ENCODE data around the gene MYBPH.

The MYBPH gene

GRCh38 chr1:203214871-203215270 is 39.2 kb upstream of the MYBPH start:
- Histone ChIP-seq H3K27me3 (ENCODE audit: insufficient read depth, poor library complexity, severe bottlenecking) (no peaks in the 10 kb centered on the region), H3K36me3 (ENCODE audit: low read depth) (no peaks in the 10 kb centered on the region), H3K4me3 (ENCODE audit: severe bottlenecking) (no peak overlapping the region), H3K4me1 (ENCODE audit: insufficient read depth, poor library complexity, severe bottlenecking) (no peaks in the 10 kb centered on the region), H3K27ac (ENCODE audit: poor library complexity, severe bottlenecking) (no peak overlapping the region), H3K9me3 (ENCODE audit: severe bottlenecking) (no peaks in the 10 kb centered on the region)
- ATAC-seq (ENCODE audit: low read depth) (no peak), DNase-seq (ENCODE audit: low spot score) (no peak)
- TF ChIP-seq CTCF (IDR thresholded peaks at IDR 0.05; ENCODE audit: poor library complexity, severe bottlenecking) = no peak

- ATAC-seq (ENCODE audit: low read depth) = no peak
- no peak for TF ChIP-seq CTCF (IDR thresholded peaks at IDR 0.05; ENCODE audit: poor library complexity, severe bottlenecking)
- no peak overlapping the region for H3K4me3 ChIP-seq (ENCODE audit: severe bottlenecking)
- H3K4me1 ChIP-seq (ENCODE audit: insufficient read depth, poor library complexity, severe bottlenecking) = no peaks in the 10 kb centered on the region
- DNase-seq (ENCODE audit: low spot score) = no peak
- H3K27ac ChIP-seq (ENCODE audit: poor library complexity, severe bottlenecking) = no peak overlapping the region
- H3K36me3 ChIP-seq (ENCODE audit: low read depth) = no peaks in the 10 kb centered on the region
- no peaks in the 10 kb centered on the region for H3K27me3 ChIP-seq (ENCODE audit: insufficient read depth, poor library complexity, severe bottlenecking)
- H3K9me3 ChIP-seq (ENCODE audit: severe bottlenecking) = no peaks in the 10 kb centered on the region
Observed at GRCh38 chr1:203213126-203213525, 37.5 kb upstream of the MYBPH start.

DNA sequence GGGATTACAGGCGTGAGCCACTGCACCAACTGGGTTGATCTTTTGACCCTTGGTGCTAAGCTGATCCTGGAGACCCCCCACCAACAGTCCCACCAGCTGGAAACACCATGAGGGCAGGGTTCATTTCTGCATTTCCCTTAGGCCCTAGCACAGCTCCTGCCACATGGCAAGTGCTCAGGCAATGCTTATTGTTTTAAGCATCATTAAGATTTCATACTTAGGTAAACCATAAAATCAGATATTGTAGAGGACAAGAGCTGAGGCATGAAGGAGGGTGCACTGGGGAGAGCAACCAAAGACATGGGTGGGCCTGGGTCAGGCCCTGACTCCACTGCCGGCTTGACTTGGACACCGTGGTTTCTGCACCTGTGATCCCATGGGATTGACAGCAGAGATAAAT is 36.2 kb upstream of the MYBPH start:
- TF ChIP-seq CTCF (IDR thresholded peaks at IDR 0.05; ENCODE audit: poor library complexity, severe bottlenecking) = no peak
- no peak overlapping the region for H3K27ac ChIP-seq (ENCODE audit: poor library complexity, severe bottlenecking)
- no peaks in the 10 kb centered on the region for H3K4me1 ChIP-seq (ENCODE audit: insufficient read depth, poor library complexity, severe bottlenecking)
- ATAC-seq (ENCODE audit: low read depth) = no peak
- no peak for DNase-seq (ENCODE audit: low spot score)
- H3K9me3 ChIP-seq (ENCODE audit: severe bottlenecking) = no peaks in the 10 kb centered on the region
- H3K36me3 ChIP-seq (ENCODE audit: low read depth) = no peaks in the 10 kb centered on the region
- no peak overlapping the region for H3K4me3 ChIP-seq (ENCODE audit: severe bottlenecking)
- H3K27me3 ChIP-seq (ENCODE audit: insufficient read depth, poor library complexity, severe bottlenecking) = no peaks in the 10 kb centered on the region

DNA sequence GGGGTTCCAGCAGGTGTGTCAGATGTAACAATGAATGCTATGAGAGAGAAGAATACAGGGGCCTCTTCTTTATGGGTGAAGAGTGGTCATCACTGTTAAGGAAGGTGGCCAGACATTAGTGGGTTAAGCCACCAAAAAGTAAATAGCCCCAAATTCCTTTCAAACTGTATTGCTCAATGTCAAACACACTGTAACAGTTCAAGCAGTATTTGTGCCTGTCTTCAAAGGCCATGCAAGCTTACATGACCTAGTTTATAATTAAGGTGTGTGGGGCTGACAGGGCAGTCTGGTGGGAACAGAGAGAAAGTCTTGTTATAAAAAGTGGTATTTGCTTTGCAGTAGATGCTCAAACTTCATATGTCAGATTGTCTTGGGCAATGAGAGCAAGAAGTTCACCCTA is 35.4 kb upstream of the MYBPH start:
- Histone ChIP-seq H3K4me3 (ENCODE audit: severe bottlenecking) (no peak overlapping the region), H3K4me1 (ENCODE audit: insufficient read depth, poor library complexity, severe bottlenecking) (no peaks in the 10 kb centered on the region), H3K27me3 (ENCODE audit: insufficient read depth, poor library complexity, severe bottlenecking) (no peaks in the 10 kb centered on the region), H3K27ac (ENCODE audit: poor library complexity, severe bottlenecking) (no peak overlapping the region), H3K9me3 (ENCODE audit: severe bottlenecking) (no peaks in the 10 kb centered on the region), H3K36me3 (ENCODE audit: low read depth) (no peaks in the 10 kb centered on the region)
- no peak for TF ChIP-seq CTCF (IDR thresholded peaks at IDR 0.05; ENCODE audit: poor library complexity, severe bottlenecking)
- ATAC-seq (ENCODE audit: low read depth) (no peak), DNase-seq (ENCODE audit: low spot score) (no peak)

DNA sequence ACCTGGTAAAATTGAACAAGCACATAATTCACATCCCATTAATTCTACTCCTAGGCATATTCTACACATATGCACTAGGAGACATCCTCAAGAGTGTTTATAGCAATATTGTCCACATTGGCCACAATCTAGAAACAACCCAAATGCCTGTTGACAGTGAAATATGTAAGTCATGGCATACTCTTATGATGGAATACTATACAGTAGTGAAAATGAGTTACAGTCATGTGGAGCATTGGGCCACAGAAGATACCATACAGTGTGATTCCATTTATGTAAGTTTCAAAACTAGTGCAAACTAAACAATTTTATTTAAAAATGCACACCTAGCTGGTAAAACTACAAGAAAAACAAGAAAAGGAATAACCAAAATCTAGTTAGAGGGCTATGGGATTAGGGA is 34.7 kb upstream of the MYBPH start:
- no peaks in the 10 kb centered on the region for H3K27me3 ChIP-seq (ENCODE audit: insufficient read depth, poor library complexity, severe bottlenecking)
- no peaks in the 10 kb centered on the region for H3K9me3 ChIP-seq (ENCODE audit: severe bottlenecking)
- no peak overlapping the region for H3K27ac ChIP-seq (ENCODE audit: poor library complexity, severe bottlenecking)
- no peak overlapping the region for H3K4me3 ChIP-seq (ENCODE audit: severe bottlenecking)
- ATAC-seq (ENCODE audit: low read depth) (no peak), DNase-seq (ENCODE audit: low spot score) (no peak)
- no peaks in the 10 kb centered on the region for H3K36me3 ChIP-seq (ENCODE audit: low read depth)
- TF ChIP-seq CTCF (IDR thresholded peaks at IDR 0.05; ENCODE audit: poor library complexity, severe bottlenecking) = no peak
- no peaks in the 10 kb centered on the region for H3K4me1 ChIP-seq (ENCODE audit: insufficient read depth, poor library complexity, severe bottlenecking)

All from RWPE2 (cell line).